A549 (cell line): Measurements from ENCODE around the gene MBD1. TPM values are rescaled to one million over a fixed set of nuclear protein-coding genes. Genes with fewer than 3 reads are reported as not detected.
A peak's percentile ranks its signal among the peaks of the same experiment; 100 is the strongest.

Experiments used
- ATAC-seq, 2 experiments: fragments of 200-7000 bp in 1 of 2; fragments of >200 bp in 1 of 2; cut with Nextera tagmentation in 1 of 2; cut with Tn5 transposase in 1 of 2; 3 replicates each; pipeline versions ENCODE4 v1.8.0 to v1.9.1; 2018 to 2020; ENCODE audit warnings: mild to moderate bottlenecking in 1 of 2, moderate library complexity in 1 of 2
- CTCF ChIA-PET: fragments of 300-600 bp; sonication (Branson Sonifier 250); formaldehyde crosslinking; extraction: SDS; loops from one replicate; lab custom pipeline; 2021; ENCODE audit warnings: antibody characterized with exemption, inconsistent platforms; lab: Yijun Ruan, JAX
- POLR2A ChIA-PET: fragments of 350-600 bp; formaldehyde crosslinking; extraction: SDS; loops from one replicate; lab custom pipeline; 2021; ENCODE audit warnings: antibody characterized with exemption, inconsistent platforms; lab: Yijun Ruan, JAX
- DNase-seq, 2 experiments: peaks; one replicate each; pipeline versions ENCODE4 v3.0.0 to v3.0.0-alpha.2; 2011 to 2016; ENCODE audit warnings: low read depth in 1 of 2, low spot score in 1 of 2
- FAIRE-seq: peaks from 2 replicates; lab custom pipeline; 2011; peaks lifted over from hg19 to GRCh38; lab: Jason Lieb, UNC
- H3K27ac ChIP-seq, 2 experiments: fragments of >200 bp; sonication (Bioruptor Twin); formaldehyde crosslinking; 3 replicates each; pipeline ENCODE4 v1.5.1; 2016 to 2017
- H3K4me1 ChIP-seq: fragments of >200 bp; sonication (Bioruptor Twin); formaldehyde crosslinking; 3 replicates; pipeline ENCODE4 v1.6.1; 2016
- H3K4me2 ChIP-seq: fragments of >200 bp; sonication (Bioruptor Twin); formaldehyde crosslinking; 3 replicates; pipeline ENCODE4 v1.6.1; 2016
- H3K4me3 ChIP-seq: fragments of >200 bp; sonication (Bioruptor Twin); formaldehyde crosslinking; 3 replicates; pipeline ENCODE4 v1.5.1; 2016
- H3K9me3 ChIP-seq: fragments of >200 bp; sonication (Bioruptor Twin); formaldehyde crosslinking; 3 replicates; pipeline ENCODE4 v1.6.1; 2016
- BCL3 ChIP-seq: fragments of >200 bp; sonication (Bioruptor Twin); formaldehyde crosslinking; IDR thresholded peaks from 3 replicates; pipeline ENCODE4 v1.6.1; 2016
- BHLHE40 ChIP-seq: IDR thresholded peaks from 2 replicates; pipeline ENCODE4 v1.6.1; 2012; ENCODE audit warnings: low read depth, low read length, inconsistent platforms
- CTCF ChIP-seq: fragments of >200 bp; sonication (Bioruptor Twin); formaldehyde crosslinking; IDR thresholded peaks from 3 replicates; pipeline ENCODE4 v1.5.1; 2016
- ESRRA ChIP-seq: fragments of 150-350 bp; IDR thresholded peaks from 2 replicates; pipeline ENCODE4 v1.6.1; 2014; ENCODE audit warnings: mild to moderate bottlenecking, low read length, borderline replicate concordance
- FOSB ChIP-seq: fragments of 250-450 bp; sonication (Bioruptor Pico); IDR thresholded peaks from 2 replicates; pipeline ENCODE4 v1.5.0; 2020; ENCODE audit warnings: mild to moderate bottlenecking, moderate library complexity
- FOSL2 ChIP-seq, 2 experiments: fragments of 450-650 bp in 1 of 2; fragments of >200 bp in 1 of 2; sonication (Bioruptor Twin) in 1 of 2; formaldehyde crosslinking; IDR thresholded peaks; 2 replicates each; pipeline versions ENCODE4 v1.5.0 to v1.6.1; 2016 to 2020; ENCODE audit warnings: mild to moderate bottlenecking in 1 of 2, moderate library complexity in 1 of 2
- FOXS1 ChIP-seq: fragments of 250-450 bp; sonication (Bioruptor Pico); IDR thresholded peaks from 2 replicates; pipeline ENCODE4 v1.5.0; 2020; ENCODE audit warnings: mild to moderate bottlenecking, moderate library complexity
- HDAC2 ChIP-seq: fragments of 200-600 bp; sonication (generic); IDR thresholded peaks from 2 replicates; pipeline ENCODE4 v1.6.1; 2016
- HMGXB4 ChIP-seq: fragments of 250-450 bp; sonication (Bioruptor Pico); IDR thresholded peaks from 2 replicates; pipeline ENCODE4 v1.5.0; 2021; ENCODE audit warnings: mild to moderate bottlenecking, moderate library complexity, borderline replicate concordance
- HOXB5 ChIP-seq: fragments of 250-450 bp; sonication (Bioruptor Pico); IDR thresholded peaks from 2 replicates; pipeline ENCODE4 v1.5.0; 2020; ENCODE audit warnings: mild to moderate bottlenecking, moderate library complexity
- JUN ChIP-seq, 2 experiments: fragments of >200 bp; sonication (Bioruptor Twin); formaldehyde crosslinking; IDR thresholded peaks; 2 replicates in 1 of 2; 3 replicates in 1 of 2; pipeline ENCODE4 v1.6.1; 2016 to 2017
- KDM1A ChIP-seq: fragments of 200-600 bp; sonication (generic); IDR thresholded peaks from 2 replicates; pipeline ENCODE4 v1.6.1; 2016; ENCODE audit warnings: low read depth, mild to moderate bottlenecking
- MAFK ChIP-seq: fragments of 450-650 bp; IDR thresholded peaks from 2 replicates; pipeline ENCODE4 v1.6.1; 2014; ENCODE audit not compliant: partially characterized antibody
- MAX ChIP-seq: IDR thresholded peaks from 2 replicates; pipeline ENCODE4 v1.6.1; 2012
- MAZ ChIP-seq: fragments of 150-350 bp; IDR thresholded peaks from 2 replicates; pipeline ENCODE4 v1.6.1; 2014; ENCODE audit warnings: antibody characterized with exemption, low read depth, low read length, borderline replicate concordance
- MYC ChIP-seq: IDR thresholded peaks from 2 replicates; pipeline ENCODE4 v1.6.1; 2012; ENCODE audit warnings: mild to moderate bottlenecking, inconsistent platforms, low read length, improper control_type of control experiment, borderline replicate concordance
- NFE2L2 ChIP-seq: fragments of 150-350 bp; conservative IDR thresholded peaks from 2 replicates; pipeline ENCODE4 v1.6.1; 2014; ENCODE audit warnings: low read length
- PHF8 ChIP-seq: fragments of 200-600 bp; sonication (generic); IDR thresholded peaks from 2 replicates; pipeline ENCODE4 v1.6.1; 2016; ENCODE audit warnings: low read depth, mild to moderate bottlenecking, antibody characterized with exemption, moderate library complexity, borderline replicate concordance
- POLR2A ChIP-seq: IDR thresholded peaks from 2 replicates; pipeline ENCODE4 v1.6.1; 2012; ENCODE audit warnings: mild to moderate bottlenecking, low read length
- POLR2AphosphoS2 ChIP-seq: conservative IDR thresholded peaks from 2 replicates; pipeline ENCODE4 v1.6.1; 2012; ENCODE audit warnings: low read length, improper control_type of control experiment, inconsistent platforms
- RAD21 ChIP-seq, 2 experiments: fragments of >200 bp in 1 of 2; sonication (Bioruptor Twin) in 1 of 2; formaldehyde crosslinking in 1 of 2; IDR thresholded peaks in 1 of 2; conservative IDR thresholded peaks in 1 of 2; 2 replicates in 1 of 2; 3 replicates in 1 of 2; pipeline ENCODE4 v1.6.1; 2012 to 2018; ENCODE audit warnings: inconsistent platforms in 1 of 2
- RCOR1 ChIP-seq: fragments of 150-350 bp; IDR thresholded peaks from 2 replicates; pipeline ENCODE4 v1.6.1; 2014; ENCODE audit warnings: antibody characterized with exemption, low read length, low read depth
- SMC3 ChIP-seq: fragments of >200 bp; sonication (Bioruptor Twin); formaldehyde crosslinking; IDR thresholded peaks from 3 replicates; pipeline ENCODE4 v1.6.1; 2018; ENCODE audit warnings: inconsistent platforms
- WGBS: methylation state at CpG from one replicate; pipeline ENCODE4 v1.1.6; 2017; ENCODE audit errors: missing lambda C conversion rate; 5-methylcytosine and 5-hydroxymethylcytosine counted together
- polyA minus RNA-seq: library from RNA; depleted of rRNA, polyadenylated mRNA; stranded (reverse); fragments of >200 nt; gene quantifications from 2 replicates; pipeline ENCODE4 v1.2.3, GENCODE V29; 2011; rRNA and poly(A)+ RNA removed
- polyA plus RNA-seq, 4 experiments: library from polyadenylated mRNA; depleted of rRNA in 3 of 4; stranded (reverse); fragments of >200 nt; fragmentation: RNase III in 1 of 4; extraction: RNeasy Plus Mini Kit Qiagen cat#74134 plus additional on column Dnase treatment in 1 of 4; gene quantifications; 2 replicates in 3 of 4; 3 replicates in 1 of 4; pipeline ENCODE4 v1.2.3, GENCODE V29; 2011 to 2017
- TF ChIP-seq, protein P1 (sequence below): IDR thresholded peaks from 2 replicates; pipeline ENCODE4 v1.6.1; 2012; ENCODE audit warnings: low read depth, borderline replicate concordance
- TF ChIP-seq, protein P2 (sequence below): fragments of 450-650 bp; IDR thresholded peaks from 2 replicates; pipeline ENCODE4 v1.6.1; 2014; ENCODE audit warnings: antibody characterized with exemption

The MBD1 gene, protein sequence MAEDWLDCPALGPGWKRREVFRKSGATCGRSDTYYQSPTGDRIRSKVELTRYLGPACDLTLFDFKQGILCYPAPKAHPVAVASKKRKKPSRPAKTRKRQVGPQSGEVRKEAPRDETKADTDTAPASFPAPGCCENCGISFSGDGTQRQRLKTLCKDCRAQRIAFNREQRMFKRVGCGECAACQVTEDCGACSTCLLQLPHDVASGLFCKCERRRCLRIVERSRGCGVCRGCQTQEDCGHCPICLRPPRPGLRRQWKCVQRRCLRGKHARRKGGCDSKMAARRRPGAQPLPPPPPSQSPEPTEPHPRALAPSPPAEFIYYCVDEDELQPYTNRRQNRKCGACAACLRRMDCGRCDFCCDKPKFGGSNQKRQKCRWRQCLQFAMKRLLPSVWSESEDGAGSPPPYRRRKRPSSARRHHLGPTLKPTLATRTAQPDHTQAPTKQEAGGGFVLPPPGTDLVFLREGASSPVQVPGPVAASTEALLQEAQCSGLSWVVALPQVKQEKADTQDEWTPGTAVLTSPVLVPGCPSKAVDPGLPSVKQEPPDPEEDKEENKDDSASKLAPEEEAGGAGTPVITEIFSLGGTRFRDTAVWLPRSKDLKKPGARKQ
- 27.9 and 28.6 TPM in 2 replicates for polyA plus RNA-seq (2011; rRNA removed)
- 33.3 and 35.1 TPM in 2 replicates for polyA plus RNA-seq (2012; cell fraction: cytosol; rRNA removed)
- 99.0 and 119 TPM in 2 replicates for polyA plus RNA-seq (2012; cell fraction: nucleus; rRNA removed)
- polyA plus RNA-seq (2017; fragmentation: RNase III; extraction: RNeasy Plus Mini Kit Qiagen cat#74134 plus additional on column Dnase treatment), result 26.7 to 28.6 TPM (median 28.0 TPM) in 3 replicates
- polyA minus RNA-seq, result 28.9 and 34.9 TPM in 2 replicates

DNA sequence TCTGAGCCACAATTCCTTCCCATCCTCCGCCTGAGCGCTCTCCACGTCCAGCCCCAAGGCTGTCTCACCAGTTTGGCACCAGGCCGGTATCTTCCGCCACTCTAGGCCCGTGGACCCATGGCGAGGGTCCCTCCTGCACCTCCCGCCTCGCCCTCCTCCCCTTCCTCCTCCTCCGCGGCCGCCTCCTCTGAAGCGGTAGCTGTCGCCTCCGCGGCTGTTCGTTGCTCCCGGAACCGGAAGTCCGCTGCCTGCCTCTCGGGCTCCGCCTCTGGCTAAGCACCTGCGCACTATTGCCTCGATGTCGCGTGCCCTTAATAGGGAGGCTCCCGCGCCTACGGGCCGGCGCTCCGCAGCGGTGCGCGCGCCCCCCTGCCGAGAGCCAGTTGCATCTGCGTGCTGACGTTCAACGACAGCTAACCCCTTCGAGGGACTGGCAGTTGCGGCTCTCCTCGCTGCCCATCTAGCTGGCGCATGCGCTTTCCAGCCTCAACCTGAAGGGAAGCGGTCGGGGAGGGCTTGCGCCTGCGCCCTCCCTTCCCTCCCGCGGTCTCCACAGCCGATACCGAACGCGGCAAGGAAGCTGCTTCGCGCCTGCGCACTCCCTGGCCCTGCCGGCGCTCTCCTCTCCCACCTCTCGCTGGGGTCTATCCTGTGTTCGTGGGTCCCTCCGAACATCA is at the start of gene MBD1:
Gene MBD1 (minus strand): TSS at position 229 of the 677 bp plus-strand sequence. CDS start 1,531 bp downstream, outside the sequence.
- no peak for TF ChIP-seq FOSL2 (IDR thresholded peaks at IDR 0.05)
- no peak for TF ChIP-seq FOSL2 (CRISPR knock-in tag; IDR thresholded peaks at IDR 0.05)
- peak; percentile 61; the same call in 1 of the 2 replicates for TF ChIP-seq PHF8
- TF ChIP-seq BCL3, result 0 out of 3 replicates have a peak, but pooled peaks have one; percentile 21
- TF ChIP-seq, protein P1, sequence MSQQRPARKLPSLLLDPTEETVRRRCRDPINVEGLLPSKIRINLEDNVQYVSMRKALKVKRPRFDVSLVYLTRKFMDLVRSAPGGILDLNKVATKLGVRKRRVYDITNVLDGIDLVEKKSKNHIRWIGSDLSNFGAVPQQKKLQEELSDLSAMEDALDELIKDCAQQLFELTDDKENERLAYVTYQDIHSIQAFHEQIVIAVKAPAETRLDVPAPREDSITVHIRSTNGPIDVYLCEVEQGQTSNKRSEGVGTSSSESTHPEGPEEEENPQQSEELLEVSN, result 0 out of 2 replicates have a peak, but pooled peaks have one; percentile 49
- TF ChIP-seq BHLHE40, result peak; percentile 71
- TF ChIP-seq HMGXB4 (CRISPR knock-in tag), result no peak
- peak; percentile 87 for TF ChIP-seq POLR2A
- TF ChIP-seq MAX, result peak; percentile 78
- TF ChIP-seq, protein P2, sequence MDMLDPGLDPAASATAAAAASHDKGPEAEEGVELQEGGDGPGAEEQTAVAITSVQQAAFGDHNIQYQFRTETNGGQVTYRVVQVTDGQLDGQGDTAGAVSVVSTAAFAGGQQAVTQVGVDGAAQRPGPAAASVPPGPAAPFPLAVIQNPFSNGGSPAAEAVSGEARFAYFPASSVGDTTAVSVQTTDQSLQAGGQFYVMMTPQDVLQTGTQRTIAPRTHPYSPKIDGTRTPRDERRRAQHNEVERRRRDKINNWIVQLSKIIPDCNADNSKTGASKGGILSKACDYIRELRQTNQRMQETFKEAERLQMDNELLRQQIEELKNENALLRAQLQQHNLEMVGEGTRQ, result peak; percentile 28; the same call in 1 of the 2 replicates
- TF ChIP-seq JUN (IDR thresholded peaks at IDR 0.05), result peak; percentile 43 to 52; a peak in 3 of 5 replicates
- TF ChIP-seq MAFK, result no peak
- 0 out of 2 replicates have a peak, but pooled peaks have one; percentile 38 for TF ChIP-seq MYC
- peaks cover 30% of the 10 kb centered on the region for H3K4me1 ChIP-seq
- H3K4me3 ChIP-seq, result peak within 1 kb of the TSS; percentile 87
- no peaks in the 10 kb centered on the region for H3K9me3 ChIP-seq
- H3K4me2 ChIP-seq, result peak within 1 kb of the TSS; percentile 98
- CTCF ChIA-PET, result interaction anchor here (0.7 to 1.4 kb wide), 6 partner anchors 10 to 76 kb away, joined by 3 to 5 read pairs (median 4); no protein-coding TSS in a partner anchor
- 0% methylated on average over 14 of the region's 63 CpGs for WGBS
- peak; percentile 93 to 96 for ATAC-seq
- peak; percentile 84 to 96 for DNase-seq
- H3K27ac ChIP-seq, result peak within 1 kb of the TSS; percentile 92 to 95
- POLR2A ChIA-PET, result interaction anchor here (0.5 to 1.5 kb wide), 9 partner anchors 10 to 93 kb away, joined by 3 to 14 read pairs (median 5); partner anchors contain the start of genes CFAP53 and SKA1
- no peak for FAIRE-seq

- ATAC-seq, result no peak
- CTCF ChIA-PET, result no interaction called here
- TF ChIP-seq SMC3 (no peak), MAZ (no peak), ESRRA (no peak), POLR2AphosphoS2 (no peak), CTCF (no peak), RCOR1 (no peak), MAX (no peak), FOXS1 (no peak), HDAC2 (no peak), FOSB (CRISPR knock-in tag) (no peak), HOXB5 (CRISPR knock-in tag) (no peak), RAD21 (conservative IDR thresholded peaks at IDR 0.05 in 1 of 2, IDR thresholded peaks at IDR 0.05 in 1 of 2) (no peak), KDM1A (no peak), NFE2L2 (no peak)
- TF ChIP-seq, protein P2, result no peak
These were observed 48.9 kb upstream of the MBD1 start for GRCh38 chr18:50330176-50330575.

More at GRCh38 chr18:50330176-50330575, 48.9 kb upstream of the MBD1 start:
- H3K27ac ChIP-seq, result no peak overlapping the region
- POLR2A ChIA-PET, result no interaction called here
- no peak overlapping the region for H3K4me3 ChIP-seq
- no peaks in the 10 kb centered on the region for H3K4me1 ChIP-seq
- DNase-seq (no peak), FAIRE-seq (no peak)
- no peak overlapping the region for H3K4me2 ChIP-seq
- no peaks in the 10 kb centered on the region for H3K9me3 ChIP-seq
